C1 segment of cervical spinal cord (tissue), 14 donors: ENCODE measurements around the gene SRP54.
"Not testable (repeated sequence)": the region's sequence is repeated elsewhere in the genome, so short reads cannot be mapped to it uniquely, and the experiment has no call there.

Experiments used
- DNase-seq, 14 donors: peaks; one replicate each; lab custom pipeline; 2025; lab: John Stamatoyannopoulos, UW

The SRP54 gene

GRCh38 chr14:34982421-34983147 lies at the start of gene SRP54:
Gene SRP54 (plus strand): TSS chr14:34982992. CDS start chr14:34996710, 13,718 bp downstream.
- peak; percentile 72 to 99 (median 94) for DNase-seq

DNA sequence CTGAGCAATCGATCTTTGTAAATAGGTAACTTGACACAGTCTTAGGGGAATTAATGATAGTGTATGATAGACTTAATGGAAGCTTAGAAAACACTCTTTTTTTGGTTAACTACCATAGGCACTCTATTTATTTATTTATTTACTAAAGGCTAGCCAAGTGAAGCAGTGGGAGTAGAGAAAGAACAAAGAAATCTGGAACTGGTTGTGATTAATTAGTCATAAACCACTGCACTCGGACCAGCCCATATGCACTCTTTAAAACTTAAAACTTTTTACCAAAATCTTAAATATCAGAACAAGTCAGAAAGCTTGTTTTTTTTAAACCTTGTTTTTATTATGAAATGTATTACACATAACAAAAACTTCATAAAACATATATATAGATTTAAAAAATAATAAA lies 49.5 kb upstream of the SRP54 start:
- no peak for DNase-seq

DNA sequence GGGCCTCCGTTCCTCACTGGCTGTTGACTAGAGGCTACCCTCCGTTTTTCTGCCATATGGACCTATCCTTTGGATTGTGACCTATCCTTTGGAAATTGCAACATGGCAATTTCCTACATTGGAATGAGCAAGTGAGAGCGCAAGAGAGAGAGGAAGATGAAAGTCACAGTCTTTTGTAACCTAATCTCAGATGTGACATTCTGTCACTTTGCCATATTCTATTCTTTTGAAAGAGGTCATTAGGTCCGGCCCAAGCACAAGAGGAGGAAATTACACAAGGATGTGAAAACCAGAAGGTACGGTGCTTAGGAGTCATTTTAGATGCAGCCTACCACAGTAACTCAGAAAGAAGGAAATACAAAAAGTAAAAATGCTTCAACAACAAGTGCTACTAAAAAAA lies 47.3 kb upstream of the SRP54 start:
- DNase-seq, result no peak

DNA sequence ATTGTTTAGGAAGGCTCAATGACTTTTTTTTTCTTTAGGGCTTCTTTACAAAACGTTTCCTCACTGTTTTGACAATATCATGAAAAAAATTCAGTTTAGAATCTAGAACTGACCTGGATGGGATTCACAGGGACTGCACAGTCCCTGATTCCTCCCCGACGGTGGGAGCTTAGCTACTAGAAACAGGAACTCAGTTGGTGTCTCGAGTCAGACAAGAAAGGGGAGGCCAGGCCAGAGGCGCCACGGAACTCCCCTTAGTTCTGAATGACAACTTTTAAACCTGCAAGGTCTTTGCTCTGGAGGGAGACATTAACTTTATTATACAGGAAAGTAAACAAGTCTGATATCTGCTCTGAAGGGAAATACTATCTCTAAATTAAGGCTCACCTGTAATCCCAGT lies 45.4 kb upstream of the SRP54 start:
- no peak for DNase-seq

DNA sequence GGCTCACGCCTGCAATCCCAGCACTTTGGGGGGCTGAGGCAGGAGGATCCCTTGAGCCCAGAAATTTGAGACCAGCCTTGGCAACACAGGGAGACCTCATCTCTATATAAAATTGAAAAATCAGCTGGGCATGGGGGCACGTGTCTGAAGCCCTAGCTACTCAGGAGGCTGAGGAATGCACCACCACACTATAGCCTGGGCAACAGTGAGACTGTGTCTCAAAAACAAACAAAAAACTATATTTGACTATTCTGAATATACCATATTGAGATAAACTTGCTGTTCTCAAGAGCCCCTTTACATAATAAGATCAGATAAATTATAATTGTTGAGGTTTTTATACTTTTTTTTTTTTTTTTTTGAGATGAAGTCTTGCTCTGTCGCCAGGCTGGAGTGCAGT lies 44.9 kb upstream of the SRP54 start:
- DNase-seq, result no peak

GRCh38 chr14:34943506-34943905 lies 39.3 kb upstream of the SRP54 start:
- no peak for DNase-seq

DNA sequence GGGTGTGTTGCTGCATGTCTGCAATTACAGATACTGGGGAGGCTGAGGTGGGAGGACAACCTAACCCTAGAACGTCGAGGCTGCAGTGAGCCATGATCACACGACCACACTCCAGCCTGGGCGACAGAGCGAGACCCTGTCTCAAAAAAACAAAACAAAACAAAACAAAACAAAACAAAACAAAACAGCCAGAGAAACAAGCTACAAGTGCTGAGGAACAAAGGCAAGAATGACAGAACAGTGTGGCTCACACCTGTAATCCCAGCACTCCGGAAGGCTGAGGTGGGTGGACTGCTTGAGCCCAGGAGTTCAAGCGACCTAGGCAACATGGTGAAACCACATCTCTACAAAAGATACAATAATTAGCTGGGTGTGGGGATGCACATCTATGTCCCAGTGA lies 38.0 kb upstream of the SRP54 start:
- no peak for DNase-seq

- no peak for DNase-seq
Measured at GRCh38 chr14:34946699-34947098, 36.1 kb upstream of the SRP54 start.

- DNase-seq, result no peak
Measured at GRCh38 chr14:34951286-34951685, 31.5 kb upstream of the SRP54 start.

DNA sequence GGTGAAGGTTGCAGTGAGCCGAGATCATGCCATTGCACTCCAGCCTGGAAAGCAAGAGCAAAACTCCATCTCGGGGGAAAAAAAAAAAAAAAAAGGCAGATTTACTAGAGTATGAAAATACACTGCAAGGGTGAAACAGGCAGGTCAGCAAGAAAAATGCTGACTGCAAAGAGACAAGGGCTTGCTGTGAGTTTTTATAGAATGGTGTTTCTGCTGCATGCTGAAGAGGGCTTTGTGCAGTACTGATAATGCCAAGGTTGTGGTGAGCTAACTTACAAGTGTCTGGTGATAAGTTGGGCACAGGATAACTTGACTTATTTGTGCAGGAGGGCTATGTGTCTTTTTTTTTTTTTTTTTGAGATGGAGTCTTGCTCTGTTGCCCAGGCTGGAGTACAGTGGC lies 25.9 kb upstream of the SRP54 start:
- DNase-seq, result no peak

DNA sequence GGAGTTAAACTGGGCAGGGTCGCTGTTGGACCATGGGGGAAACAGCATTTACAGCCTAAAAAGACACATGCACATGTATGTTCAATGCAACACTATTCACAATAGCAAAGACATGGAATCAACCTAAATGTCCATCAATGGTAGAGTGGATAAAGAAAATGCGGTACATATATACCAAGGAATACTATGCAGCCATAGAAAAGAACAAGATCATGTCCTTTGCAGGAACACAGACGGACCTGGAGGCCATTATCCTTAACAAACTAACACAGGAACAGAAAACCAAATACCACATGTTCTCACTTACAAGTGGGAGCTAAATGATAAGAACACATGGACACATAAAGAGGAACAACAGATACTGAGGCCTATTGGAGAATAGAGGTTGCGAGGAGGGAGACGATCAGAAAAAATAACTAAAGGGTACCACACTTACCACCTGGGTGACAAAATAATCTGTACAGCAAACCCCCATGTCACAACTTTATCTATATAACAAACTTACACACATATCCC lies 25.0 kb upstream of the SRP54 start:
- no peak for DNase-seq

DNA sequence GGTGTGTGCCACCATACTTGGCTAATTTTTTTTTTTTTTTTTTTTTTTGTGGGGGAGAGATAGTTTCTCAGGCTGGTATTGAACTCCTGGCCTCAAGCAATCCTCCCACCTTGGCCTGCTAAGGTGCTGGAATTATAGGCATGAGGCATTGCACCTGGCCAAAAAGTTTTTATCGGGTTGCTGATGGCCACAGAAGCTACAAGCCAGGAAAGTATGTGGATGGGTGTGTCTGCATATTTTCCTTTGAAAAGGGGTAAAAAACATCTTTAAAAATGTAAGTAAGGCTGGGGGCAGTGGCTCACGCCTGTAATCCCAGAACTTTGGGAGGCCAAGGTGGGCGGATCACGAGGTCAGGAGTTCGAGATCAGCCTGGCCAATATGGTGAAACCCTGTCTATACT lies 20.7 kb upstream of the SRP54 start:
- not testable (repeated sequence) for DNase-seq

DNA sequence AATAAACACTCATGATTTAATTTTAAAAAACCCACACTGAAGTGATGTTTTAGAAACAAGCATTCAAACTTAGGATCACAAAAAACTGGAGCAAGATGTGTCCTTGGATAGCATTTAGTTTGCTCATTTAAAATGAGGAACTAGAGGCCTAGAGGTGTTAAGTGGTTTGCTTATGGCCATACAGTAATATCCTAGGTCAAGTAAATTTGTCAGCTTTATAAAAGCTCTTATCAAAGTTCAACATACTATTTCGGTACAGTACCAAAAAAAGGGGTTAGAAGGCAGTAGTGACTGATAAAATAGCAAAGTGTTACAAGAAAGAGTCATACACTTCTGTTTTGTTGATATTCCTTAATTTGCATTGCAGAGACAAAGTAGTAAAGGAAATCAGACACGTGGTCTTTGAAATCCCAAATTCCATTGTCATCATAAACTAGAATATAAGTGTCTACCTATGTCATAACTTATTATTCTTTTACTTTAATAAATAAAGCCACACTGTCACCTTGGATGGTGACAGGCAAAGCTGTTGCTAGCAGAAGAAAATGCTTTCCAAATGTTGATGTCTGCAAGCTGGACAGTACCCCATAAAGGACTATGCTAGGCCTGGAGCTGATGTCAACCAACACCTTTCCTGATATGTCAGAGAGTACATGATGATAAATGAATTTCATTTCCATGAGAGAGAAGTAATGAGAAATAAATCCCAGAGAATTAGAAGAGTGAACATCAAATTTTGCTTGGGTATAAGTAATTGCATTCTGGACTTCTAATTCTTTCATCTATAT lies 17.6 kb upstream of the SRP54 start:
- no peak for DNase-seq

DNA sequence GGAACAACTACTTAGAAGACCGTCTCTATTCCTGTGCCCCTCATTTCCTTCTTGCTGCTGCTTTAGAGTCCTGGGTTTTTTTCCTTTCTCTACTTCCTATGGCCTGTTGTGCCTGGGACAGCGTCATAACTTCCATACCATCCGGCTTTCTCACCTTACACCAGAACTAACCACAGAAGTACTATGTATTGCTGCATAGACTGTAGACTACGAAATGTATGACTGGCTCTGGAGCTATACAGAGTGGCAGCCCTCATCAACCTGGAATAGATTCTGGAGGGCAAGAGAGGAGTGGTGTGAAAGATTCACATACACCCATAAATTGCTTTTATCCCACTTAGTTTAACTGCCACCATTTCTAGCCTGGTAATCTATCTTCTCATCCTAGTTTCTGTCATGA lies 16.9 kb upstream of the SRP54 start:
- DNase-seq, result no peak

DNA sequence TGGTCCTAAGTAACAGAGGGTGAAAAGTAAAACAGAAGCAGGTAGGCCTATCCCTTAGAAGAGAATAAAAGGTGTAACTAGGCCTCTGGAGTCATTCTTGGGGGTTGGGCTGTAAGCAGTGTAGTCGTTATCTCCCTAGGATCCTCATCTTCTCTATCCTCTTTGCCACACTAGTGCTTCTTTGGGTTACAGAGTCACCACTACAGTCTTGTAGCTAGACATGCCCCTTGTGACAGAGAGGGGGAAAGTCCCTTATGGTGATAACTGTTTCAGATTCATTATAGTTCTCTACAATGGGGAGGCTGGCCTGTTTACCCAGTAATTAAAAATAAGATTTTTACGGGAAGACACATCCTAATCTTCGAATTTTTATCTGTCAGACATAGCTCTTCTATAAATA lies 16.4 kb upstream of the SRP54 start:
- no peak for DNase-seq

- no peak for DNase-seq
Measured at GRCh38 chr14:34970665-34971064, 12.1 kb upstream of the SRP54 start.

DNA sequence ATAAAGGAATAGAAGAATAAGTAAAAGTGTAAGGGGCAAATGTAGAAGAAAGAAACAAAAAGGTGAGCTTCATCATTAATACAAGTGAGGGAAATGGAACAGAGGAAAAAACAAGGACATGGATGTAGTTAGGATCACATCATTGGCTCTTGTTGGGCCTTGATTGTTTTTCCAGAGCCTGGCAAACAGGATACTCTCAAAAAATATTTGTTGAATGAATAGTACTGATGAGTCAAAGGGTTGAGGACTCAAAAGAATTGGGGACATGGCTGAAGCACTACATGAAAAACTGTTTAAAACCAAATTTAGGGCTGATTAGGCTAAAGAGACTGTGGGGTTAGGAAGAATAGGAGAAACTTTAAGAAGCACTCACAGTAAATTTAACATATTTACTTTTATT lies 11.4 kb upstream of the SRP54 start:
- DNase-seq, result no peak

- DNase-seq, result no peak
Measured at GRCh38 chr14:34971801-34972200, 11.0 kb upstream of the SRP54 start.

- DNase-seq, result no peak
Measured at GRCh38 chr14:34978444-34978843, 4.3 kb upstream of the SRP54 start.

DNA sequence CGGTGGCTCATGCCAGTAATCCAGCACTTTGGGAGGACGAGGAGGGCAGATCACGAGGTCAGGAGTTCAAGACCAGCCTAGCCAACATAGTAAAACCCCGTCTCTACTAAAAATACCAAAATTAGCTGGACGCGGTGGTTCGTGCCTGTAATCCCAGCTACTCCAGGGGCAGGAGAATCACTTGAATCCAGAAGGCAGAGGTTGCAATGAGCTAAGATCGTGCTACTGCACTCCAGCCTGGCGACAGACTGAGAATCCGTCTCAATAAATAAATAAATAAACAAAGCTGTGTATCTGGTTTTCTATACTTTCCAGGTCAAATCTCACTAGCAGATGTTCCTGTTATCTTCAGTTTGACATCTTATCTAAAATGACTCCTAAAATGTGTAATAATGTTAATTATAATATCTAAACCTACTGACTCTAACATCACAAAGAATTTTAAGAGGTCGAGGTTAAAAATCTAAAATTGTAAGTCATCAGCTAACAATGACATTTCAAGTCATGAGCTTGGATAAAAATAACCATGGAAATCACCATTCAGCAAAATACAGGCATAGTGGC lies 2.4 kb upstream of the SRP54 start:
- DNase-seq, result peak in 1 of 14 donors; percentile 11

DNA sequence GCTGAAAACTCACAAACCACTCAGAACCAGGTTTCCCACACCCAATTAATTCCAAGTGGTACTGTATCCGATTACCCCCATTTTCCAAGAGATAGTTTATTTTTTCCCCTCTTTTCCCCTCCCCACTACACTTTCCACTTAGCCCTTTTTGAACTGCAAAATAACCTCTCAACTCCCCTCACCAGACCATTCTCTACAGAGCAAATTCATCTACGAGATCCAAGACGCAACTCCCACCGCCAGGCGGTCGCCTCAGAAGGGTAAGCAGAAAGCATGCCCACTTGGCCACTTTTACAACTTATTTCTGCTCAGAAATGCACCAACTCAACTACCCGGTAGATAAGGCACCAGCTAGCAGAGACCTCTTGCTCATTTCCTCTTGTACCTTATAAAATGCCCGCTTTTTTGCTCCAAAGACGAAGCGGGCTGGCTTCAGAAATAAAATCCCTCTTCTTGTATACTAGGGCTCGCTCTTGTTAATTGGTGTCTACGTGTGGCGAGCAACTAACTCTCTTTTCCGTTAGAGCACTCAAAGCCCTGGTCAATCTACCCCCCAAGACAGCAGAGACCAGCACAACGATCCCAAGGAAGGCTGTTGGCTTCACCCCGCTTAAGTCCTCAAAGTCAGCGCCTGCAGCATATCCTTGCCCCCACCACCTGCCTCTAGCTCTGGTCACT lies 910 bp upstream of the SRP54 start:
- DNase-seq, result peak in 6 of 14 donors; percentile 53 to 72 (median 64)

- peak in 1 of 14 donors; percentile 51 for DNase-seq
Measured at GRCh38 chr14:34983148-34983760, 462 bp downstream of the SRP54 start.
